ENCODE data around the gene GABRG2. TPM values are rescaled to one million over a fixed set of nuclear protein-coding genes. Genes with fewer than 3 reads are reported as not detected.

The GABRG2 gene
- total RNA-seq (2021; ENCODE audit: unreplicated experiment) (not detected), Bru-seq, nascent RNA (percentile 1 among the genes with signal in this experiment), BruChase-seq, experiment 1, labeled RNA remaining after a 2-hour chase (percentile 1 among the genes with signal in this experiment), BruChase-seq, experiment 2, labeled RNA remaining after a 6-hour chase (not detected)
- 0.06 TPM for polyA plus RNA-seq (2012; ENCODE audit: insufficient read length)
- long read RNA-seq, result 0 reads

GRCh38 chr5:162067655-162068411, at the start of gene GABRG2:
GABRG2 (plus strand) TSS chr5:162067773; CDS start chr5:162068000, 227 bp downstream.
- CTCF ChIA-PET, result no interaction called here
- no peaks in the 10 kb centered on the region for H3K27me3 ChIP-seq (ENCODE audit: control insufficient read depth, insufficient read depth, low read length)
- intact Hi-C loops (cut with micrococcal nuclease; ENCODE audit: unreplicated experiment), result no loop called here
- DNase-seq (ENCODE audit: low read depth, low spot score) (no peak), ATAC-seq (no peak)
- H3K9me3 ChIP-seq (ENCODE audit: control insufficient read depth, insufficient read depth, low read depth, low read length), result no peaks in the 10 kb centered on the region
- H3K4me3 ChIP-seq (ENCODE audit: low read depth in 2 of 2, low read length in 2 of 2), result no peak within 1 kb of the TSS
- no TSS peak for BruUV-seq (replicated peaks)
- no peak for TF ChIP-seq REST (IDR thresholded peaks at IDR 0.05; ENCODE audit: insufficient read depth in 1 of 2, low read depth in 2 of 2, low read length in 1 of 2)
- no peak for TF ChIP-seq TCF7L2 (IDR thresholded peaks at IDR 0.05; ENCODE audit: low read depth, low read length)
- no peak for TF ChIP-seq CTCF (IDR thresholded peaks at IDR 0.05)
- TF ChIP-seq POLR2AphosphoS5 (IDR thresholded peaks at IDR 0.05; ENCODE audit: low read depth, low read length), result no peak
- no peak for TF ChIP-seq SIN3A (IDR thresholded peaks at IDR 0.05; ENCODE audit: borderline replicate concordance, insufficient read depth, low read depth, low read length)
- no peaks in the 10 kb centered on the region for H3K36me3 ChIP-seq (ENCODE audit: control insufficient read depth, insufficient read depth, low read length)
- H3K4me1 ChIP-seq (ENCODE audit: control insufficient read depth, insufficient read depth, low read length), result no peaks in the 10 kb centered on the region
- in situ Hi-C loops (cut with HindIII; ENCODE audit: low pct_unique_long_range_greater_than_20kb, low sequenced_read_pairs), result no loop called here
- POLR2A ChIA-PET, result interaction anchor here (0.6 kb wide), 1 partner anchor 1347 kb away, joined by 4 read pairs; no protein-coding TSS in a partner anchor
- no peak within 1 kb of the TSS for H3K27ac ChIP-seq (ENCODE audit: low read length)

- no peaks in the 10 kb centered on the region for H3K4me1 ChIP-seq (ENCODE audit: control insufficient read depth, insufficient read depth, low read length)
- H3K27ac ChIP-seq (ENCODE audit: low read length), result no peak overlapping the region
- H3K9me3 ChIP-seq (ENCODE audit: control insufficient read depth, insufficient read depth, low read depth, low read length), result no peaks in the 10 kb centered on the region
- in situ Hi-C loops (cut with HindIII; ENCODE audit: low pct_unique_long_range_greater_than_20kb, low sequenced_read_pairs), result no loop called here
- CTCF ChIA-PET, result no interaction called here
- DNase-seq (ENCODE audit: low read depth, low spot score) (no peak), ATAC-seq (no peak)
- no peak overlapping the region for H3K4me3 ChIP-seq (ENCODE audit: low read depth in 2 of 2, low read length in 2 of 2)
- no peaks in the 10 kb centered on the region for H3K27me3 ChIP-seq (ENCODE audit: control insufficient read depth, insufficient read depth, low read length)
- no TSS peak for BruUV-seq (replicated peaks)
- H3K36me3 ChIP-seq (ENCODE audit: control insufficient read depth, insufficient read depth, low read length), result no peaks in the 10 kb centered on the region
- intact Hi-C loops (cut with micrococcal nuclease; ENCODE audit: unreplicated experiment), result no loop called here
- POLR2A ChIA-PET, result no interaction called here
- no peak for TF ChIP-seq POLR2AphosphoS5 (IDR thresholded peaks at IDR 0.05; ENCODE audit: low read depth, low read length)
These were observed 42.3 kb upstream of the GABRG2 start for GRCh38 chr5:162025312-162025711.

- H3K4me1 ChIP-seq (ENCODE audit: control insufficient read depth, insufficient read depth, low read length), result no peaks in the 10 kb centered on the region
- TF ChIP-seq REST (IDR thresholded peaks at IDR 0.05; ENCODE audit: insufficient read depth in 1 of 2, low read depth in 2 of 2, low read length in 1 of 2) (no peak), POLR2AphosphoS5 (IDR thresholded peaks at IDR 0.05; ENCODE audit: low read depth, low read length) (no peak), SIN3A (IDR thresholded peaks at IDR 0.05; ENCODE audit: borderline replicate concordance, insufficient read depth, low read depth, low read length) (no peak), CTCF (IDR thresholded peaks at IDR 0.05) (no peak), TCF7L2 (IDR thresholded peaks at IDR 0.05; ENCODE audit: low read depth, low read length) (no peak)
- in situ Hi-C loops (cut with HindIII; ENCODE audit: low pct_unique_long_range_greater_than_20kb, low sequenced_read_pairs), result no loop called here
- H3K36me3 ChIP-seq (ENCODE audit: control insufficient read depth, insufficient read depth, low read length), result no peaks in the 10 kb centered on the region
- H3K27ac ChIP-seq (ENCODE audit: low read length), result no peak overlapping the region
- H3K27me3 ChIP-seq (ENCODE audit: control insufficient read depth, insufficient read depth, low read length), result no peaks in the 10 kb centered on the region
- H3K9me3 ChIP-seq (ENCODE audit: control insufficient read depth, insufficient read depth, low read depth, low read length), result no peaks in the 10 kb centered on the region
- BruUV-seq (replicated peaks), result no TSS peak
- DNase-seq (ENCODE audit: low read depth, low spot score) (no peak), ATAC-seq (no peak)
- POLR2A ChIA-PET, result no interaction called here
- CTCF ChIA-PET, result no interaction called here
- no peak overlapping the region for H3K4me3 ChIP-seq (ENCODE audit: low read depth in 2 of 2, low read length in 2 of 2)
- intact Hi-C loops (cut with micrococcal nuclease; ENCODE audit: unreplicated experiment), result no loop called here
These were observed 40.8 kb upstream of the GABRG2 start for GRCh38 chr5:162026803-162027202.
